ENCODE measurements around the gene NUDT8. TPM values are rescaled to one million over a fixed set of nuclear protein-coding genes. Genes with fewer than 3 reads are reported as not detected.

The NUDT8 gene
- total and polyA plus RNA-seq, 5 donors = 45.6 to 121 (median 83.3) TPM

DNA sequence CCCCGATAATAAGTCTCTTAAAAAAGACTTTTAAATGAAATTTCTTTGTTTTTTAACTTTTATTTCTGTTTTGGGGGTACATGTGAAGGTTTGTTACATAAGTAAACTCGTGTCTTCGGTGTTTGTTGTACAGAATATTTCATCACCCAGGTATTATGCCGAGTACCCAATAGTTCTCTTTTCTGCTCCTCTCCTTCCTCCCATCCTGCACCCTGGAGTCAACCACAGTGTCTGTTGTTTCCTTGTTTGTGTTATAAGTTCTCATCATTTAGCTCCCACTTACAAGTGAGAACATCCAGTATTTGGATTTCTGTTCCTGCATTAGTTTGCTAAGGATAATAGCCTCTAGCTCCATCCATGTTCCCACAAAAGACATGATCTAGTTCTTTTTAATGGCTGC, 47.7 kb downstream of the NUDT8 start:
- H3K27ac ChIP-seq (ENCODE audit: low read length) = no peak overlapping the region
- H3K9me3 ChIP-seq (ENCODE audit: control insufficient read depth, low read length) = no peaks in the 10 kb centered on the region
- DNase-seq (no peak), ATAC-seq (no peak)
- no peak overlapping the region for H3K4me3 ChIP-seq (ENCODE audit: low read length)
- intact Hi-C loops (cut with DNase I) = no loop called here
- 72% methylated on average over 4 of the region's 4 CpGs for WGBS
- H3K27me3 ChIP-seq (ENCODE audit: control insufficient read depth, insufficient read depth) = no peaks in the 10 kb centered on the region
- no peaks in the 10 kb centered on the region for H3K4me1 ChIP-seq (ENCODE audit: control insufficient read depth, insufficient read depth, low read length)

GRCh38 chr11:67581469-67581868, 48.3 kb downstream of the NUDT8 start:
- H3K4me1 ChIP-seq (ENCODE audit: control insufficient read depth, insufficient read depth, low read length) = no peaks in the 10 kb centered on the region
- no peak overlapping the region for H3K4me3 ChIP-seq (ENCODE audit: low read length)
- H3K9me3 ChIP-seq (ENCODE audit: control insufficient read depth, low read length) = no peaks in the 10 kb centered on the region
- H3K27ac ChIP-seq (ENCODE audit: low read length) = no peak overlapping the region
- H3K27me3 ChIP-seq (ENCODE audit: control insufficient read depth, insufficient read depth) = no peaks in the 10 kb centered on the region
- ATAC-seq (no peak), DNase-seq (no peak)
- intact Hi-C loops (cut with DNase I) = no loop called here
- WGBS = 57% methylated on average over 11 of the region's 11 CpGs

GRCh38 chr11:67577951-67578350, 51.8 kb downstream of the NUDT8 start:
- DNase-seq = no peak
- 72% methylated on average over 6 of the region's 6 CpGs for WGBS
- Histone ChIP-seq H3K27ac (ENCODE audit: low read length) (no peak overlapping the region), H3K27me3 (ENCODE audit: control insufficient read depth, insufficient read depth) (no peaks in the 10 kb centered on the region), H3K4me3 (ENCODE audit: low read length) (no peak overlapping the region), H3K4me1 (ENCODE audit: control insufficient read depth, insufficient read depth, low read length) (no peaks in the 10 kb centered on the region), H3K9me3 (ENCODE audit: control insufficient read depth, low read length) (no peaks in the 10 kb centered on the region)
- intact Hi-C loops (cut with DNase I) = no loop called here
- peak in 1 of 2 donors; percentile 12 for ATAC-seq

Other genes with a start within 250 kb of the NUDT8 start
- 10 to 100 TPM in 1 of 4 donors, 1 to 10 TPM in 3; 7.9 to 11.7 (median 9.4) TPM for gene RAD9A, start 238.0 kb downstream of the NUDT8 start, total RNA-seq
- 7.3 TPM for gene RAD9A, start 238.0 kb downstream of the NUDT8 start, polyA plus RNA-seq
- 10 to 100 TPM; 73.1 to 93.4 (median 79.1) TPM for gene PPP1CA, start 228.1 kb downstream of the NUDT8 start, total RNA-seq
- 79.4 TPM for gene PPP1CA, start 228.1 kb downstream of the NUDT8 start, polyA plus RNA-seq
- gene TBC1D10C, start 225.9 kb downstream of the NUDT8 start, total RNA-seq = 1 to 10 TPM in 3 of 4 donors, under 1 TPM in 1; 0.67 to 2.7 (median 1.8) TPM
- gene TBC1D10C, start 225.9 kb downstream of the NUDT8 start, polyA plus RNA-seq = 0.86 TPM
- gene CARNS1, start 214.3 kb downstream of the NUDT8 start, total RNA-seq = 10 to 100 TPM in 2 of 4 donors, 1 to 10 TPM in 2; 5.1 to 23.6 (median 9.3) TPM
- 5.2 TPM for gene CARNS1, start 214.3 kb downstream of the NUDT8 start, polyA plus RNA-seq
- 10 to 100 TPM; 29.0 to 31.3 (median 29.5) TPM for gene RPS6KB2, start 201.4 kb downstream of the NUDT8 start, total RNA-seq
- 39.6 TPM for gene RPS6KB2, start 201.4 kb downstream of the NUDT8 start, polyA plus RNA-seq
- gene PTPRCAP, start 192.3 kb downstream of the NUDT8 start, total RNA-seq = 1 to 10 TPM; 1.2 to 3.4 (median 1.9) TPM
- 1.6 TPM for gene PTPRCAP, start 192.3 kb downstream of the NUDT8 start, polyA plus RNA-seq
- gene CORO1B, start 186.5 kb downstream of the NUDT8 start, total RNA-seq = 10 to 100 TPM; 23.5 to 38.2 (median 29.6) TPM
- gene CORO1B, start 186.5 kb downstream of the NUDT8 start, polyA plus RNA-seq = 20.8 TPM
- not detected for gene GPR152, start 177.2 kb downstream of the NUDT8 start, total RNA-seq
- not detected for gene GPR152, start 177.2 kb downstream of the NUDT8 start, polyA plus RNA-seq
- gene CABP4, start 174.6 kb downstream of the NUDT8 start, total RNA-seq = 1 to 10 TPM; 1.1 to 1.8 (median 1.5) TPM
- gene CABP4, start 174.6 kb downstream of the NUDT8 start, polyA plus RNA-seq = 0.81 TPM
- 10 to 100 TPM; 61.7 to 78.2 (median 65.4) TPM for gene TMEM134, start 160.7 kb downstream of the NUDT8 start, total RNA-seq
- gene TMEM134, start 160.7 kb downstream of the NUDT8 start, polyA plus RNA-seq = 82.3 TPM
- 10 to 100 TPM; 50.8 to 64.5 (median 64.2) TPM for gene AIP, start 146.9 kb downstream of the NUDT8 start, total RNA-seq
- gene AIP, start 146.9 kb downstream of the NUDT8 start, polyA plus RNA-seq = 74.2 TPM
- gene PITPNM1, start 124.6 kb downstream of the NUDT8 start, total RNA-seq = 10 to 100 TPM; 19.4 to 26.3 (median 24.1) TPM
- gene PITPNM1, start 124.6 kb downstream of the NUDT8 start, polyA plus RNA-seq = 13.7 TPM
- 10 to 100 TPM; 31.5 to 52.7 (median 49.9) TPM for gene CDK2AP2, start 121.8 kb downstream of the NUDT8 start, total RNA-seq
- 65.2 TPM for gene CDK2AP2, start 121.8 kb downstream of the NUDT8 start, polyA plus RNA-seq
- gene CABP2, start 106.5 kb downstream of the NUDT8 start, total RNA-seq = not detected
- gene CABP2, start 106.5 kb downstream of the NUDT8 start, polyA plus RNA-seq = not detected
- 100 to 1,000 TPM; 323 to 411 (median 377) TPM for gene GSTP1, start 46.1 kb downstream of the NUDT8 start, total RNA-seq
- gene GSTP1, start 46.1 kb downstream of the NUDT8 start, polyA plus RNA-seq = 501 TPM
- 100 to 1,000 TPM; 375 to 462 (median 435) TPM for gene NDUFV1, start 23.0 kb downstream of the NUDT8 start, total RNA-seq
- 380 TPM for gene NDUFV1, start 23.0 kb downstream of the NUDT8 start, polyA plus RNA-seq
- not detected for gene TBX10, start 9.8 kb upstream of the NUDT8 start, total RNA-seq
- gene TBX10, start 9.8 kb upstream of the NUDT8 start, polyA plus RNA-seq = not detected
- not detected for gene ACY3, start 20.8 kb upstream of the NUDT8 start, total RNA-seq
- gene ACY3, start 20.8 kb upstream of the NUDT8 start, polyA plus RNA-seq = not detected
- gene ALDH3B2, start 44.7 kb upstream of the NUDT8 start, total RNA-seq = not detected
- gene ALDH3B2, start 44.7 kb upstream of the NUDT8 start, polyA plus RNA-seq = not detected